ENCODE data around the gene CADPS.

The CADPS gene

DNA sequence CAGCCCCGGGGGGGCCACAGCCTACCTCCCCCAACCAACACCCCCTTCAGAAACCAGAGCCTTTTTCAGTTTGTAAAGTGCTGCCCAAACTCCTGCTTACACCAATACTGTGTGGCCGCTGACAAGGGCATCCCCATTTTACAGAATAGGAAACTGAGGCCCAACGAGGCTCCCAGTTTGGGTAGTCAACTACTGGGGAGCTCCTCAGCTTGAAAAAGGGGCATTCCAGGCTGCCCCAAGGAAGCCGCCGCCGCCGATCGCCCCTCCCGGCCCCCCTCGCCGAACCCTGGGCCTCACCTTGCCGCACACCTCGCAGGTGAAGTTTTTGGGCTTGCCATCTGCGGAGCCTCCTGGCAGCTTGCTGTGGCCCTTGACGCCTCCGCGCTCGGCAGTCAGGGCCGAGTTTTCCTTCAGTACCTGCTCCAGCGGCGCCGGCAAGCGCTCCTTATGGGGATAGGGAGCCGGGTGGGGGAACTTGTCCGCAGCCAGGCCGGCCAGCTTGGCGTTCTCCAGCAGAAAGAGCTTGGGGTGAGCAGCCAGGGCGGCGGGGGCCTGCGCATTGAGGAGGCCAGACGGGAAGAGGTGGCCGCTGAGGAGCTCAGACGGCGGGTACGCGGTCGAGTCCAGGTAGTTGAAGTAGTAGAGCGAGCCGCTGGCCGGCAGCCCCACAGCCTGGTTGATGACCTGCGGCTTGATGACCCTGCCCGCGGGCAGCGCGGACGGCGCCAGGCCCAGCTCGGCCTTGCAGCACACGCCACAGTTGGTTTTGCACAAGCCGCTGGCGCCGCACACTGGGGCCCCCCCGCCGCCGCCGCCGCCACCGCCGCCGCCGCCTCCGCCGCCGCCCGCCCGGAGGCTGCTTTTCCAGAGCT, 503.3 kb downstream of the CADPS start:
- no peaks in the 10 kb centered on the region for H3K36me3 ChIP-seq (ENCODE audit: control insufficient read depth in 1 of 2, insufficient read depth in 2 of 2, low read length in 2 of 2)
- H3K27me3 ChIP-seq (ENCODE audit: control insufficient read depth in 1 of 2, insufficient read depth in 2 of 2, low read length in 2 of 2), result peaks cover 86 to 96% of the 10 kb centered on the region in 2 donors
- no peak overlapping the region for H3K4me3 ChIP-seq (ENCODE audit: low read depth in 1 of 2, low read length in 2 of 2)
- no peaks in the 10 kb centered on the region for H3K4me1 ChIP-seq (ENCODE audit: control insufficient read depth in 1 of 2, insufficient read depth in 2 of 2, low read length in 2 of 2)
- no peak overlapping the region for H3K9ac ChIP-seq (ENCODE audit: low read depth in 1 of 2, low read length in 2 of 2)
- H3K27ac ChIP-seq (ENCODE audit: low read depth, low read length), result no peak overlapping the region
- H3K9me3 ChIP-seq (ENCODE audit: control insufficient read depth in 1 of 2, low read length in 2 of 2), result no peaks in the 10 kb centered on the region

DNA sequence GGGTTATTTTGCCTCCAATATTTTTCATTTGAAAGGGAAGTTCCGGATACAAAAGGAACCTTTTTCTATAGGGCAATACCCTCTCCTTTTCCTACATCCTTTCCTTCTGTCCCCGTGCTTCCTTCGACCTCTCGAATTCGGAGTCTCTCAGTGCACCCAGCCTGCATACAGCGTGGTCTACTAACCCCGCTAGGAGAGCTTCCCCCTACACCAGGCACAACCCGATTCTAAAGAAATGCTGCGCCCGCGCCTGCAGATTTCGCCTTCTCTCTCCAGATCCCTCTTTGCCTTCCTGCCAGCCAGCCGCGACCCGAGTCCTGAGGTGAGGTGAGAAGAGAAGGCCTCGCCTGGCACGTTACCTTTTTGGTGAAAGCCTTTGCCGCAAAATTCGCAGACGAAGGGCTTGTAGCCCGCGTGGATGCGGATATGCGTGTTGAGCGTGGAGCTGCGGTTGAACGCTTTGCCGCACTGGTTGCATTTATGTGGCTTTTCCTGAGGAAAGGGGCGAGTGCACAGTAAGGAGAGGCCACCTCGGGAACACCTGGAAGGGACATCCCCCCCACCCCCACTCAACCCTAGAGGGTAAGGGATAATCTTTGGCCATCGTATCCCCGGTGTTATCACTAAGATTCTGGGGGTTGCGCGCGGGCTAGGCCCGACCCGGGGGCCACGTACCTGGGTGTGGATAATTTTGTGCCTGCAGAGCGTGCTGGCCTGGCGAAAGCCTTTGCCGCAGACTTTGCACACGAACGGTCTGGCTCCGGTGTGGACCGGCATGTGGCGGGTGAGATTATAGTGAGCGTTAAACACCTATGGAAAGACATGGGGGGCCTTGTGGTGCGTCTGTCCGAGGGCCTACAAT, 504.1 kb downstream of the CADPS start:
- no peak overlapping the region for H3K4me3 ChIP-seq (ENCODE audit: low read depth in 1 of 2, low read length in 2 of 2)
- H3K4me1 ChIP-seq (ENCODE audit: control insufficient read depth in 1 of 2, insufficient read depth in 2 of 2, low read length in 2 of 2), result no peaks in the 10 kb centered on the region
- no peak overlapping the region for H3K9ac ChIP-seq (ENCODE audit: low read depth in 1 of 2, low read length in 2 of 2)
- H3K36me3 ChIP-seq (ENCODE audit: control insufficient read depth in 1 of 2, insufficient read depth in 2 of 2, low read length in 2 of 2), result no peaks in the 10 kb centered on the region
- H3K9me3 ChIP-seq (ENCODE audit: control insufficient read depth in 1 of 2, low read length in 2 of 2), result no peaks in the 10 kb centered on the region
- no peak overlapping the region for H3K27ac ChIP-seq (ENCODE audit: low read depth, low read length)
- H3K27me3 ChIP-seq (ENCODE audit: control insufficient read depth in 1 of 2, insufficient read depth in 2 of 2, low read length in 2 of 2), result peaks cover 86 to 95% of the 10 kb centered on the region in 2 donors

DNA sequence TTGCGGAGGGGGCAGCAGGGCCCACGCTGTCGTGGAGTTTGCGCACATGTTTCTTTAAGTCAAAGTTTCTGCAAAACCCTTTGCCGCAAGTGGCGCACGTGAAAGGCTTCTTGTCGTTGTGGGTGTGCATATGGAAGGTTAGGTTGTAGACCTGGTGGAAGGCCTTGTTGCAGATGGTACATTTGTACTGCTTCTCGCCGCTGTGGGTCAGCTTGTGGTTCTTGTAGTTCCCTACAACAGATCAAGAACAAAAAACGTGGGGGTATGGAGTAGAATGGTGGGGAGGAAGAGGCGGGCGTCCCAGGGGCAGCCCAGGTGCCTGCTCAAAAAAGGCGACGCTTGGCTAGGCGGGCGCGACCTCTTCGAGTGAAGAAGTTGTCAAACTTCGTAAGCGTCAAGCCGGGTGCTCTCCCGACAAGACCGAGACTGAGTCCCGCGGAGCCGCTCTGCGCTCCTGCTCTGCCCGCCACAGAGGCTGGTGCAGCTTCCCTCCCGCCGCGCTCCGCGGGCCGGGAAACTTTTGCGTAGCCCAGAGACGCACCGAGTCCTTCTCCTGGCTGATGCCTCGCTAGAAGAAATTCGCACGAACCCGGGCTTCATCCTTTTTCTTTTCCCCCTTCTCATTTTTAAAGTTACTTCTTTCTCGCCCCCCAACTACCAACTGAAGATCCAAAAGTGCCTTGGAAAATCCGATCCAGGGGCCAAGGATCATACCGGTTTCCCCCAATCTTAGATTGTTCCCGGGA, 504.9 kb downstream of the CADPS start:
- no peaks in the 10 kb centered on the region for H3K36me3 ChIP-seq (ENCODE audit: control insufficient read depth in 1 of 2, insufficient read depth in 2 of 2, low read length in 2 of 2)
- no peaks in the 10 kb centered on the region for H3K4me1 ChIP-seq (ENCODE audit: control insufficient read depth in 1 of 2, insufficient read depth in 2 of 2, low read length in 2 of 2)
- H3K4me3 ChIP-seq (ENCODE audit: low read depth in 1 of 2, low read length in 2 of 2), result no peak overlapping the region
- H3K9ac ChIP-seq (ENCODE audit: low read depth in 1 of 2, low read length in 2 of 2), result no peak overlapping the region
- H3K9me3 ChIP-seq (ENCODE audit: control insufficient read depth in 1 of 2, low read length in 2 of 2), result no peaks in the 10 kb centered on the region
- no peak overlapping the region for H3K27ac ChIP-seq (ENCODE audit: low read depth, low read length)
- peaks cover 84 to 95% of the 10 kb centered on the region in 2 donors for H3K27me3 ChIP-seq (ENCODE audit: control insufficient read depth in 1 of 2, insufficient read depth in 2 of 2, low read length in 2 of 2)

DNA sequence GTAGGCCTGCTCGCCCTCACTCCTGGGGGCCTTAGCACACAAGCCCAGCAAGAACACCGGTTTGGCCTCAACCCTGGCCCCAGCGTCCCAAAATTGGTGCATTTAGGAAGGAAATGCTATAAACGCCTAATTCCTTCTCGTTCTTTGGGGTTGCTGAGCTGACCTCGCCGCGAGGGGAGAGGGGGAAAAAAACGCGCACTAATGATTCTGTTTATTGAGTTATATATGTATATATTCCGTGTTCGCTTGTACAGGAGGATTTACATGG, 505.8 kb downstream of the CADPS start:
- Histone ChIP-seq H3K4me1 (ENCODE audit: control insufficient read depth in 1 of 2, insufficient read depth in 2 of 2, low read length in 2 of 2) (no peaks in the 10 kb centered on the region), H3K9me3 (ENCODE audit: control insufficient read depth in 1 of 2, low read length in 2 of 2) (no peaks in the 10 kb centered on the region), H3K27me3 (ENCODE audit: control insufficient read depth in 1 of 2, insufficient read depth in 2 of 2, low read length in 2 of 2) (peaks cover 82 to 91% of the 10 kb centered on the region in 2 donors), H3K27ac (ENCODE audit: low read depth, low read length) (no peak overlapping the region), H3K36me3 (ENCODE audit: control insufficient read depth in 1 of 2, insufficient read depth in 2 of 2, low read length in 2 of 2) (no peaks in the 10 kb centered on the region), H3K9ac (ENCODE audit: low read depth in 1 of 2, low read length in 2 of 2) (no peak overlapping the region), H3K4me3 (ENCODE audit: low read depth in 1 of 2, low read length in 2 of 2) (peak overlapping the region in 1 of 2 donors; percentile 8)

DNA sequence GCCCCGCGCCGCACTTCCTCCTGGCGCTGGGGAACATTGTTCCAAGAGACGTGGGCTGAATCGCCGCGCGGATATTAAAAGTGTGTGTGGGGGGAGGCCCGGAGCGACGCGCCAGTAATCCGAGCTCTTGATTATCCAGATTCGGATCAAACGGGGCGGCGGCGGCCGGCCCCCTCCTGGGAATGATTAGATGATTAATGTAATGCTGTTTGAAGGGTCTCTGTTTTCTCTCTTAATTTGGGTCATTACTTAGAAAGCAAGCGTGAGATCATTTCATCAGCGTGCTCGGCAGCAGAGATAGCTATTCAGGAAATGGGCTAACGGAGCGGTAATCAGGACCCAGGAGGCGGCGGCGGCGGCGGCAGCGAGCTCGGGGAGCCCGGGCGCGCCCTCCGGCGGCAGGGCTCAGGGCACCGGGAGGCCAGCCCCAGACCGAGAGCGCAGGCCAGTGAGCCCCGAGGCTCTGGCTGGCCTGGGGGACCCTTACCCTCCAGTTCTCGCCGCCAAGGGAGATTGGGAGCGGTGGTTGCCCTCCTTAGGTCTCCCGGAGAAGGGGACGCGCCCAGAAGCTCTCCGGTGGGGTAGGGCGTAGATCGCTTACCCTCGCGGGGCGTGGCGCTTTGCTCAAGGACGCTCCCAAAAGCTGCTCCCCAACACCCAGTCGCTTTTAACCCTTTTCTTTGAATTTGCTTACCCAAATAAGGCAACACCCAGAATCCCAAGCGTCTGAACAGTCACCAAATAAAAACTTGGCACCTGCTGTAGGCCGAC, 506.3 kb downstream of the CADPS start:
- Histone ChIP-seq H3K9me3 (ENCODE audit: control insufficient read depth in 1 of 2, low read length in 2 of 2) (no peaks in the 10 kb centered on the region), H3K9ac (ENCODE audit: low read depth in 1 of 2, low read length in 2 of 2) (no peak overlapping the region), H3K4me1 (ENCODE audit: control insufficient read depth in 1 of 2, insufficient read depth in 2 of 2, low read length in 2 of 2) (no peaks in the 10 kb centered on the region), H3K27ac (ENCODE audit: low read depth, low read length) (no peak overlapping the region), H3K36me3 (ENCODE audit: control insufficient read depth in 1 of 2, insufficient read depth in 2 of 2, low read length in 2 of 2) (no peaks in the 10 kb centered on the region), H3K27me3 (ENCODE audit: control insufficient read depth in 1 of 2, insufficient read depth in 2 of 2, low read length in 2 of 2) (peaks cover 77 to 86% of the 10 kb centered on the region in 2 donors), H3K4me3 (ENCODE audit: low read depth in 1 of 2, low read length in 2 of 2) (peak overlapping the region in 1 of 2 donors; percentile 8)

DNA sequence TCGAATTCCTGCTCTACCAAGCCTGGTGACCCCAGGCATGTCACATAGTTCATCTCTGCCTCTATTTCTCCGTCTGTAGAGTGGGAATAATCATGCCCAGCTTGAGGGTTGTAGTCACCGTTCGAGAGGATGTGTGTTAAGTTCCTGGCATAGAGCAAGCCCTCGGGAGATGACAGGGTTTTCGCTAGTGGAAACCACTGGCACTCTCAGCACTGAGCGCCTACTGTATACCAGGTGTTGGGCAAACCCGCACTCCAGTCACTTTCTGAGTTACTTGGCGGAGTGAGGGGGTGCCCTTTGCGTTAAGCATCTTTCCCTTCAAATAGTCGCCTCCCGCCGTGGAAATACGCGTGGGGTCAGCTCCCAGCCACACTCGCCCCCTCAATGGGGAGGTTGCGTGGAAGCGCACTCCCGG, 506.9 kb downstream of the CADPS start:
- Histone ChIP-seq H3K36me3 (ENCODE audit: control insufficient read depth in 1 of 2, insufficient read depth in 2 of 2, low read length in 2 of 2) (no peaks in the 10 kb centered on the region), H3K9me3 (ENCODE audit: control insufficient read depth in 1 of 2, low read length in 2 of 2) (no peaks in the 10 kb centered on the region), H3K9ac (ENCODE audit: low read depth in 1 of 2, low read length in 2 of 2) (no peak overlapping the region), H3K4me1 (ENCODE audit: control insufficient read depth in 1 of 2, insufficient read depth in 2 of 2, low read length in 2 of 2) (no peaks in the 10 kb centered on the region), H3K27me3 (ENCODE audit: control insufficient read depth in 1 of 2, insufficient read depth in 2 of 2, low read length in 2 of 2) (peaks cover 73 to 81% of the 10 kb centered on the region in 2 donors), H3K27ac (ENCODE audit: low read depth, low read length) (no peak overlapping the region), H3K4me3 (ENCODE audit: low read depth in 1 of 2, low read length in 2 of 2) (no peak overlapping the region)

DNA sequence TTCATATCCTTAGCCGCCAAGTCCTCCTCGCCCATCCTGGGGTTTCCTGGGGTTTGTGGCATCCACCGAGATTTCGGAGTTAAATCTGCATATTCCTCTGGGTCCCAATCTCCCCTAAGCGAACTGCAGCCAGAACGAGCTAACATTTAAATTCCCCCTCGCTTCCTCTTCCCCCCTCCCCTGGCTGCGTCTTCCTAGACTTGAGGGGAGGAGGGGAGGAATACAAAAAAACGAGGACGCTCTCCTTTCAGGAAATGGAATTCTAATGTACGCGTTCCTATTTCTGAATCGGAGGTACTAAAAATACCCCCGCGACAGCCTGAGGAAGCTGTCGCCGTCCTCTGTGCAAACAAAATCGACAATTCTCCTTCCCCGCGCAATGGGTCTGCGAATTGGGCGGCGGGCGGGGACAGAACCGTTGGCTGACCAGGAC, 507.4 kb downstream of the CADPS start:
- Histone ChIP-seq H3K9ac (ENCODE audit: low read depth in 1 of 2, low read length in 2 of 2) (no peak overlapping the region), H3K36me3 (ENCODE audit: control insufficient read depth in 1 of 2, insufficient read depth in 2 of 2, low read length in 2 of 2) (no peaks in the 10 kb centered on the region), H3K9me3 (ENCODE audit: control insufficient read depth in 1 of 2, low read length in 2 of 2) (no peaks in the 10 kb centered on the region), H3K27ac (ENCODE audit: low read depth, low read length) (no peak overlapping the region), H3K27me3 (ENCODE audit: control insufficient read depth in 1 of 2, insufficient read depth in 2 of 2, low read length in 2 of 2) (peaks cover 72 to 77% of the 10 kb centered on the region in 2 donors), H3K4me3 (ENCODE audit: low read depth in 1 of 2, low read length in 2 of 2) (no peak overlapping the region), H3K4me1 (ENCODE audit: control insufficient read depth in 1 of 2, insufficient read depth in 2 of 2, low read length in 2 of 2) (no peaks in the 10 kb centered on the region)

DNA sequence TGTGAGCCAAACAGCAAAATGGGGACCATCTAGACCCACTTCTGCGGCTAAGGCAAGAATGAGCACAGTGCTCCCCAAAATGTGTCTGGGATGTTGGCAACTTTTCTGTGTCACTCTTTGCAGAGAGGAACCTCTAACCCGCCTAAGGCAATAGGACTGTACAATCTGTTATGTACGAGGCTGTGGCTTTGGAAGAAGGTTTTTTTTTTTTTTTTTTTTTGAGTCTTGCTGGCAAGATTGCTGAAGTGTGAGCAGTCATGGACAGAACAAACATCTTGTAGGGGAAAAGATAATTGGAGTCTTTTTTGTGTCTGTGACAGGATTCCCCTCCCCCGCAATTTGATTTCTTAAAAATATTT, 509.1 kb downstream of the CADPS start:
- Histone ChIP-seq H3K4me1 (ENCODE audit: control insufficient read depth in 1 of 2, insufficient read depth in 2 of 2, low read length in 2 of 2) (no peaks in the 10 kb centered on the region), H3K9ac (ENCODE audit: low read depth in 1 of 2, low read length in 2 of 2) (no peak overlapping the region), H3K27ac (ENCODE audit: low read depth, low read length) (no peak overlapping the region), H3K27me3 (ENCODE audit: control insufficient read depth in 1 of 2, insufficient read depth in 2 of 2, low read length in 2 of 2) (peaks cover 57 to 62% of the 10 kb centered on the region in 2 donors), H3K9me3 (ENCODE audit: control insufficient read depth in 1 of 2, low read length in 2 of 2) (no peaks in the 10 kb centered on the region), H3K36me3 (ENCODE audit: control insufficient read depth in 1 of 2, insufficient read depth in 2 of 2, low read length in 2 of 2) (no peaks in the 10 kb centered on the region), H3K4me3 (ENCODE audit: low read depth in 1 of 2, low read length in 2 of 2) (no peak overlapping the region)

DNA sequence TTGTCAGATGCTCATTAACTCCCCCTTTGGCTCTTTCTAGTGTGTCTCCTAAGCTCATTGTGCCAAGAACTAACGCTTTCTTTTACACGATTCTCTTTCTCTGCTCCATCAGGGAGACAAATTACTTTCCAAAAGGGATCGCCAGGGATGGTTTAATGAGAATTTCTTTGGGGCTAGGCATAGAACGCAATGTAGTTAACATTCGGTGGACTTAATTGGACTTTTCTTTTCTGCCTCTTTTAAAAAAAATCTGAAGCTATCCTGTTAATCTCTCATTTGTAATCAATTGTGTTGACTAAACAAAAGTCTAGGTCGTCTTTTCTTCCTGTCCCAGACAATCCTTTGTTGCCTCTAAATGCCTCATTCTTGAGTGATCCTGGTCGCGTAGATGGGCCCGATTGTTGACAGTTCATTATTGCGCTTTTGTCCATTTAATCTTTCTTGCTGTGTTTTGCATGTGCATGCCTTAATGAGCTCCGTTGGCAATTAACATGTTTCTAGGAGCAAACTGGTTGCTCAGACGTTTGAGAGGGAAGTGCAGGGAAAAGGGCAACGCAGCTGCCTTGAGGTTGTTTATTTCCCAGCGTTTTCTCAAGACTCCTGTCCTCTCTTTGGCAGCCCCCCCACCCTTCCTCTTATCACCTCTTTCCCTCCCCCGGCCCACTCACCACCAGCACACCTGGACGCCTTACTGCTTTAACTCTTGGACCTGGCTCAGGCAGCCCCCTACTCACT, 509.7 kb downstream of the CADPS start:
- no peak overlapping the region for H3K4me3 ChIP-seq (ENCODE audit: low read depth in 1 of 2, low read length in 2 of 2)
- no peak overlapping the region for H3K9ac ChIP-seq (ENCODE audit: low read depth in 1 of 2, low read length in 2 of 2)
- no peaks in the 10 kb centered on the region for H3K4me1 ChIP-seq (ENCODE audit: control insufficient read depth in 1 of 2, insufficient read depth in 2 of 2, low read length in 2 of 2)
- no peak overlapping the region for H3K27ac ChIP-seq (ENCODE audit: low read depth, low read length)
- peaks cover 51 to 57% of the 10 kb centered on the region in 2 donors for H3K27me3 ChIP-seq (ENCODE audit: control insufficient read depth in 1 of 2, insufficient read depth in 2 of 2, low read length in 2 of 2)
- H3K9me3 ChIP-seq (ENCODE audit: control insufficient read depth in 1 of 2, low read length in 2 of 2), result no peaks in the 10 kb centered on the region
- H3K36me3 ChIP-seq (ENCODE audit: control insufficient read depth in 1 of 2, insufficient read depth in 2 of 2, low read length in 2 of 2), result no peaks in the 10 kb centered on the region

Measured in duodenal mucosa (tissue), 2 donors.